Urinary bladder (tissue), 4 donors: ENCODE results near the gene CAPN13. TPM values are rescaled to one million over a fixed set of nuclear protein-coding genes. Genes with fewer than 3 reads are reported as not detected.

Experiments
- DNase-seq: peaks from one replicate; pipeline ENCODE4 v3.0.0-alpha.2; 2015; ENCODE audit errors: extremely low spot score
- H3K27ac ChIP-seq: one replicate; pipeline ENCODE4 v1.5.1; 2013; ENCODE audit warnings: low read depth, mild to moderate bottlenecking, moderate library complexity
- H3K36me3 ChIP-seq: one replicate; pipeline ENCODE4 v1.6.1; 2013; ENCODE audit warnings: mild to moderate bottlenecking, moderate library complexity; ENCODE audit not compliant: insufficient read depth
- H3K4me1 ChIP-seq: one replicate; pipeline ENCODE4 v1.6.1; 2013; ENCODE audit warnings: mild to moderate bottlenecking, moderate library complexity; ENCODE audit not compliant: insufficient read depth
- H3K4me3 ChIP-seq: one replicate; pipeline ENCODE4 v1.5.1; 2013; ENCODE audit warnings: low read depth, low read length
- WGBS: extraction: QIAGEN DNeasy Blood & Tissue Kit; methylation state at CpG from one replicate; pipeline ENCODE4 v1.1.7; 2013; 5-methylcytosine and 5-hydroxymethylcytosine counted together
- polyA plus RNA-seq: library from polyadenylated mRNA; stranded (reverse); fragments of 200-250 nt; gene quantifications from one replicate; pipeline ENCODE4 v1.2.3, GENCODE V29; 2013
- total RNA-seq: library from RNA; depleted of rRNA; stranded (reverse); fragments of >200 nt; gene quantifications from one replicate; pipeline ENCODE4 v1.2.3, GENCODE V29; 2014
- donor health status: healthy with polysubstance abuse.
- donor health status: healthy.

The CAPN13 gene
- total and polyA plus RNA-seq, 2 donors: 1.8 to 6.0 TPM

DNA sequence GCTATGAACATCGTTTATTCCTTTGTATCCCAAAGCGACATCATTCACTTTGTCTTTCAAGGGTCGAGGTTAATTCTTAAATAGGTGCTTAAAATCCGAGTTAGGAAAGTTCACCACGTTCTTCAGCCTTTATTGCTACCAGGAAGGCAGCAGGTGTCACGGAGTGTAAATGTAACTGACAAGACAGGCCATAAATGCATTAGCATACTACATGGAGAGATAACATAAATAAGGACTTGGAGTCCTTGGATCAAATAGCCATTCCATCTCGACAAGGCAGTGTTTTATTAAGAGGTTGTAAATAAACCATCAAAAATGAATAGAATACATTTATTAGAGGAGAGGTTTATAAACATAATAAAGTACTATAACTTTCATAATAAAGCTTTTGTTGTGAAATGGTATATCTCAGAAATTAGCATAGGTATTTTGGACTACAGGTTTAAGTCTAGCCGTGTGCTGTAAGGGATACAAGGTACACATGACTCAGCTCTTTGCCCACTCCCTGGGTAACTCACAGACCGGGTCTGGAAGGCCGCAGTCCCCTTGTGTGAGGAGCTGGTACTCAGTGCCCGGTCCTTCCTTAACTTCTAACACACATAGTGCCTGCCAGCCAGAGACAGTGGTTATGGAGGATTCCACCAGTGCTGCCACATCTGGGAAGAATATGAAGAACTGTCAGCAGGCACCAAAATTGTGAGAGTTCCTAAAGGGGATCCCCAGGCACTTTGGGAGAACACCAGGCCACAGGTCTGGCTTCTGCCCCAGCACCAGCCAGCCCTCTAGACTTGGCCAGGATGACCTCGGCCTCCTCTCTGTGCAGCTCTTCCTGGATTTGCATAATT is 29.4 kb downstream of the CAPN13 start:
- no peak overlapping the region for H3K4me3 ChIP-seq
- no peak for DNase-seq
- H3K27ac ChIP-seq: no peak overlapping the region
- WGBS: 58% methylated on average over 12 of the region's 12 CpGs
- peaks cover 2% of the 10 kb centered on the region for H3K36me3 ChIP-seq
- H3K4me1 ChIP-seq: no peaks in the 10 kb centered on the region

DNA sequence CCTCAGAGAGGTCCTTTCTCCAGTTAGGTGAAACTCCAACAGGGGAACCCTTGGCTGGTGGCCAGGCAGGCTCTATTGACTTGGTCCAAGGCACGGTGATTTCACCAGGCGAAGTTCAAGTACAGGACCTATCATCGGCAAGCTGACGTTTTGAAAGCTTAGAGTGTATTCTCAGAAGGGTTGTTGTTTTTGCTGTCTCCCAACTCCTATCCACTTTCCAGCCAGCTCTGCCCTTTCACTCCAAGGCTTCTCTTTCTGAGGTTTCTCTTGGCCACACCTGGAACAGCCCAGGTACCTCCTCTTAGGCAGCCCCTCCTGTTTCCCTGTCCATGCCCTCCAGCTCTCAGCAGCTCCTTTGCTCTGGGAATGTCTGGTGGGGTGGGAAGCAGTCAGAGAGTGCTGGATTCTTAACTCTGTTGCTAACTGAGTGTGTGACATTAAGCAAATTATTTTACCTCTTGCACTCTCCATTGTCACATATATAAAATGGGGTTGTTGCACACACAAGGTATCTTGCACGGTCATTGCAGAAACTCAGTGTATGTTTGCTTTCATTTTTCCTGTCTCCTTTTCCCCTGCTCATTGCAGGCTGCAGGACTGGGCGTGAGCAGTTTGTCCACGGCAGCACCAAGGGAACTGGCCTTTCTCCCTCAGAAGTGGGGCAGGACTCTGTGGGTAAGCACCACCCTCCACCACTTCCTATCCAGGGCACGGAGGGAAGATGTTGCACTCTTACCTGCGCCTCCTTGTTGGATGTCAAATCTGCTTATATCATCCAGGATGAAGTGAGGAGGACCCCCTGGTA is 30.2 kb downstream of the CAPN13 start:
- no peak overlapping the region for H3K4me3 ChIP-seq
- 58% methylated on average over 9 of the region's 9 CpGs for WGBS
- H3K36me3 ChIP-seq: peaks cover under 1% of the 10 kb centered on the region
- H3K27ac ChIP-seq: no peak overlapping the region
- no peak for DNase-seq
- no peaks in the 10 kb centered on the region for H3K4me1 ChIP-seq

DNA sequence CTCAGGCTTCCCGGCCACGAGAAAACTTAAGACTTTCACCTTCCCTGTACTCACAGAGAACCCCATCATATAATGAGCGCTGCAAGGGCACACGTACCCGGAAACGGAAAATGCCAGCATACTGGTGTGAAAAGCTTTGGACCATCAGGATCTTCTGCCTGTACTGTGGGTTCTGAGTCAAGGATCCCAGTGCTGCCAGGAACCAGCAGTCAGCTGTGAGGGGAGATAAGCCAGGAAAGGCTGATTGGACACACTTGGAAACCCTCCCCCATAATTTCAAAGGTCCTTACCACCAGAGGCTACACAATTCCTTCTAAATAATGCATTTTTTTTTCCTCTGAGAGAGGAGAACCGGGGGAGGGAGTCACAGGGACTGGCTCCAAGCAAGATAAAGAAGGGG is 31.4 kb downstream of the CAPN13 start:
- WGBS: 57% methylated on average over 7 of the region's 7 CpGs
- DNase-seq: no peak
- H3K4me3 ChIP-seq: no peak overlapping the region
- H3K27ac ChIP-seq: no peak overlapping the region
- no peaks in the 10 kb centered on the region for H3K4me1 ChIP-seq
- no peaks in the 10 kb centered on the region for H3K36me3 ChIP-seq

DNA sequence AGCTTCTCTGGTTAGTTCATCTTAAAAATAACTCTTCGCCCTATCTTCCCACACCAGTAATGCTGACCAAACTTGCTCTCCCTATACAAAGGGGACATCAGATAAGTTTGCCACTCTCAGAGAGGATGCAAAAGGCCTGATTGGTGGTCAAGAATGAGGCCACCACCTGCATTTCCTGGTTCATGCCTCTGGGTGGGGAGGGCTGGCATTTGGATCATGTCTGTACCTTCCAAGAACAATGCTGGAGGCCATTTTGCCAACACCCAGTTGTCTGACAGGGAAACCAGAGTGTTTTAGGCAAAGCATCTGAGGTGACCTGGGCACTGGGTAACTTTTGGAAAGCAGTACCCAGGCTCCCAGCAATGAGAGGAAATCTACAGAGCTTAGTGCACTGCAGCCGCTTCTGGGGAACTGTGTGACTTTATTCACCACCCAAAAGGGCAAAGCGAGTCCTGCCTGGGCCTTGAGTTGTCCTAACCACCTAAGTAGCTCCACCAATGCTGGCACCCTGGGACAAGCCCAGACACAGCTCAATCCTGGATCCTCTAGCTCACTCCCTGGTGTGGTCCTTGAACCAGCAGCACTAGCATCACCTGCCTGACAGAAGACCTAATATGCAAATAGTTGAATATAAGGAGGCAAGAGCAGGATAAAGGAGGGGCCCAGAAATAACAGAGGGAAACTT is 35.1 kb downstream of the CAPN13 start:
- no peaks in the 10 kb centered on the region for H3K4me1 ChIP-seq
- 91% methylated on average over 3 of the region's 3 CpGs for WGBS
- DNase-seq: no peak

DNA sequence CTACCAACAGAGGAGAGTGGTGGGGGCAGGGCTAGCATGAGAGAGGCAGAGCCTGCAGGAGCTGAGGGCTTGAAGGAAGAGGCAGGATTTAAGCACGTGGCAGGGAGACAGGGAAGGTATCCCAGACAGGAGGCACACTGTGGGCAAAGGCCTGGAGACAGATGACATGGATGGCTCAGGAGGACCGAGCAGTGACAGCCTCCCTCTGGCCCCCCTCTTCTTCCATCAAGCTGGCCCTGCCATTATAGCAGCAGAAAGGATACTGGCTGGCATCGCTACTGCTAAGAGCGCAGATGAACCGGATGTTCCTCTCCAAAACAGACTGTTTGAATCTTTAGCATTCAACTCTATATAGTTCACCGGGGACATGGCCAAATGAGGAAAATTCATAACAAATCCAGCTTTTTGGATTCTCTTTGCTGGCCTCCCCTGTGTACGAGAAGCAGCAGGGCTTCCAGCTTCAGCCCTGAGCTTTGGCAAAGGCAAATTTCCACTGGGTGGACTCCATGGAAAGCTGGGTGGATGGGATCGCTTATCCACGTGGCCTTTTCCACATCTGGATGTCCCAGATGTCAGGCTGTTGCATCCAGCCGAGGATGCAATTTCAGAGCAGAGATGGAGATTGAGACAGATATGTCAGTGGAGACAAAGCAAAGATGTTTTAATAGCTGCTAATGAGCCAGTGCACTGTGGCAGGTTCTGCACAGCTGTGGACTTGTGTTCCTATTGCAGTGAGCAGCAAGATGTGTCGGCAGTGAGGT is 36.2 kb downstream of the CAPN13 start:
- Histone ChIP-seq H3K27ac (no peak overlapping the region), H3K4me3 (no peak overlapping the region), H3K36me3 (no peaks in the 10 kb centered on the region), H3K4me1 (no peaks in the 10 kb centered on the region)
- 67% methylated on average over 11 of the region's 11 CpGs for WGBS
- DNase-seq: no peak

More for the DNA sequence above, 35.1 kb downstream of the CAPN13 start:
- Histone ChIP-seq H3K36me3 (no peaks in the 10 kb centered on the region), H3K27ac (no peak overlapping the region), H3K4me3 (no peak overlapping the region)

DNA sequence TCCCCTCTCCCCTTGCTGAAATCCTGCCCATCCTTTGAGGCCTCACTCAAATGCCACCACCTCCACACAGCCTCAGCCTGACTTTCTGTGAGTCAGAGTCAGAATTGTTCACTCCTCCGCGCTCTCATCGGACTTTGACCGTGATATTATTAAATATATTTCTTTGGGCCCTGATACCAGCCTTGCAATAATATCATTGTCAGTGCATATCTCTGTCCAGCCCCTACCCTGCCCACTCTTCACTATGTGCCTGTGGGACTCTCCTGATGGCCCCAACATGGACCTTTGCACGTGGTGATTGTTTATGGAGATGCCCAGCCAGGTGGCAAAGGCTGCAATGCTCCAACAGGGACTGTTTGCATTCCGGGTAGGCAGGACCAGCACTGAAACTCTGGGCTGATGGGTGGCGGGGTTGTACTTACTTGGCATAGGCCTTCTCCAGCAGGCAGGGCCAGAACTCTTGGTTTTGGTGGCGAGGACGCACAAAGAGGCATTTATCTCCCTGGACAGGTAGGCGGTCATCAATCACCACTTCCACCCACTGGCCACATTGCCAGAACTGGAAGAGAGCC is 37.3 kb downstream of the CAPN13 start:
- H3K27ac ChIP-seq: no peak overlapping the region
- no peak for DNase-seq
- no peak overlapping the region for H3K4me3 ChIP-seq
- no peaks in the 10 kb centered on the region for H3K4me1 ChIP-seq
- 83% methylated on average over 10 of the region's 10 CpGs for WGBS
- no peaks in the 10 kb centered on the region for H3K36me3 ChIP-seq

DNA sequence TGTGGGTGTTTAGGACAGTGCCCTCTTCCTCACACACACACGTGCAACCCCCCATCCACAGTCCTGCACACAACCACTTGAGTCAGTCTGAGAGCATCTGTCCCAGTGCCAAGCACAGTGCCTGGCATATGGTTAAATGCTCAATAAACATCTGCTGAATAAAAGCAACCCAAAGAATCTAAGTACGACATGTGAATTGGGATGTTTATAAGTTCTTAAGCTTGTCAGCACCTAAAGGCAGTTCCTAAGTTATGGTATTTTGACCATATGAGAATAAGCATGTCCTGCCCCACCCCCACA is 37.8 kb downstream of the CAPN13 start:
- no peak overlapping the region for H3K27ac ChIP-seq
- no peak for DNase-seq
- WGBS: 53% methylated on average over 2 of the region's 2 CpGs
- no peaks in the 10 kb centered on the region for H3K36me3 ChIP-seq
- H3K4me1 ChIP-seq: no peaks in the 10 kb centered on the region
- no peak overlapping the region for H3K4me3 ChIP-seq

DNA sequence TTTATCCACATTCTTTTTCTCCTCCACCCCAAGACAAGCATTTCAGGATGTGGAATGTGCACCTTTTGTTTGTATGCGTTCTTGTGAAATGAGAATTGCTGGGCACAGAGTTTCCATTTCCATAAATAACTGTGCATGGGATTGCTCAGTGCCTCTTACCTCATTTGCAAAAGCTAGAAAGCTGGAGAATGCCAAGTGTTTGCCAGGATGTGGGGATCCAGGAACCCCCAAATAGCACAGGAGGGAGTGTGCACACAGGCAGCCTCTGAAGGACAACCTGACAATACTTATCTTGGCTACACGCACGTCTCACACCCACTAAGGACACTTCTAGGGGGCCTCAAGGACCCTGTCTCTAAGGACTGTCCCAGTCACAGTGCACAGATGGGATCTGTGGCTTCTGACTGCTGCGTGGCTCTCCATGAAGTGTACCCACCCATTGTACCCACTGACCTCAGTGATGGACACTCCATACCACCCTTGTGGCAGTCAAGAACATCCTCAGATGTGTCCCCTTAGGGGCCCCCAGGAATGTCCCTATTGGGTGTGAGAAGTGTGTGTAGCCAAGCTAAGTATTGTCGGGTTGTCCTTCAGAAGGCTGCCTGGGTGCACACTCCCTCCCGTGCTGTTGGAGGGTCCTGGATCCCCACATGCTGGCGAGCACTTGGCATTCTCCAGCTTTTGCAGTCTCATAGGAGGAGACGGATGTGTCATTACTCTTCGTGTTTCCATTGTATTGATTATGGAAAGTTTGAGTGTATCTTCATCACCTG is 38.4 kb downstream of the CAPN13 start:
- Histone ChIP-seq H3K36me3 (no peaks in the 10 kb centered on the region), H3K4me3 (no peak overlapping the region), H3K4me1 (no peaks in the 10 kb centered on the region), H3K27ac (no peak overlapping the region)
- no peak for DNase-seq
- 81% methylated on average over 9 of the region's 9 CpGs for WGBS

DNA sequence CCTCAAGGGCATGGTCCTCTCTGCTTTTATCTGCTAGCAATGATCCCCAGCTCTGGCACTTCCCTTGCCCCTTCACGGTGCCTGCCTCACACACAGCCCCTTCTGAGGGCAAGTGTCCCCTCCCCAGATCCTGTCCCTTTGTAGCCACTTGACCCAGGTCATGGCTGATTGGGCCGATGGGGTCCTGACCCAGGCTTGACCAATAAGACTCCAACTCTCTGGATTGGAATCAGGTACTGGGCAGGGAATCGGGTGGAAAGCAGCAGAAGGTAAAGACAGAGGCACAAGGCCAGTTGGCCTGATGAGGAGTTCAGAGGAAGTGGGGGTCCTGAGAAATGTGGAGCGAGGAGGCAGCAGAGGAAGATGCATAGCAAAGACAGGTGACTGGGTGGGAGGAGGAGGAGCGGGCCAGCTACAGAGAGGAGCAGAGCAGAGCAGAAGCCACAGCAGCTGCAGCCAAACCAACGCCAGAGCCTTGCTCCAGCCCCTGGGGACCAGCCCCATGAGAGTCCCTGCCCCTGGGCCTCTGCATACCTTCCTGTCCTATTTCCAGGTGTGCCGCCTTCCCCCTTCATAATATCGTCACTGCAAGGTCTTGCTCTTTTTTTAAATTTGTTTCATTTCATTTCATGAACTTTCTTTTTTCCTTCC is 39.1 kb downstream of the CAPN13 start:
- no peak for DNase-seq
- H3K4me3 ChIP-seq: no peak overlapping the region
- no peaks in the 10 kb centered on the region for H3K36me3 ChIP-seq
- no peak overlapping the region for H3K27ac ChIP-seq
- no peaks in the 10 kb centered on the region for H3K4me1 ChIP-seq
- 75% methylated on average over 8 of the region's 8 CpGs for WGBS

DNA sequence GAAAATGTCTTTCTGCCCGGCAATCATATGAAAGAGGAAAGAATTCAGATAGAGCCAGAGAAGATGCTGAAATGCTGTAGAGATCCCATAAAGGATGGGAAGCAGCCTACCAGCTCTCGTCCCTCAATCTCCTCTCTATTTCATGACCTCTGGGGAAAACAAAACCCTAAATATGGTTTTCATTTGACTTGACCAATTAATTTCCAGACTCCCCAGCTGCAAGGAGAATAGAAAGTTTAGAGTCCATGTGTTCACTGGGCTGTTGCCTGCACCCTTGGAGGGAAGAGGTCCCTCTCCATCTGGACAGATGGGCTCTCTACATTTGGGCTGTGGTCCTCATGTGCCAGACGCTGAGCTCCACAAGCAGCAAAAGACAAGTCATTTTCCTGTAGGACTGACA is 40.6 kb downstream of the CAPN13 start:
- no peaks in the 10 kb centered on the region for H3K4me1 ChIP-seq
- no peak overlapping the region for H3K4me3 ChIP-seq
- H3K27ac ChIP-seq: no peak overlapping the region
- no peaks in the 10 kb centered on the region for H3K36me3 ChIP-seq
- 68% methylated on average over 3 of the region's 3 CpGs for WGBS
- DNase-seq: no peak

DNA sequence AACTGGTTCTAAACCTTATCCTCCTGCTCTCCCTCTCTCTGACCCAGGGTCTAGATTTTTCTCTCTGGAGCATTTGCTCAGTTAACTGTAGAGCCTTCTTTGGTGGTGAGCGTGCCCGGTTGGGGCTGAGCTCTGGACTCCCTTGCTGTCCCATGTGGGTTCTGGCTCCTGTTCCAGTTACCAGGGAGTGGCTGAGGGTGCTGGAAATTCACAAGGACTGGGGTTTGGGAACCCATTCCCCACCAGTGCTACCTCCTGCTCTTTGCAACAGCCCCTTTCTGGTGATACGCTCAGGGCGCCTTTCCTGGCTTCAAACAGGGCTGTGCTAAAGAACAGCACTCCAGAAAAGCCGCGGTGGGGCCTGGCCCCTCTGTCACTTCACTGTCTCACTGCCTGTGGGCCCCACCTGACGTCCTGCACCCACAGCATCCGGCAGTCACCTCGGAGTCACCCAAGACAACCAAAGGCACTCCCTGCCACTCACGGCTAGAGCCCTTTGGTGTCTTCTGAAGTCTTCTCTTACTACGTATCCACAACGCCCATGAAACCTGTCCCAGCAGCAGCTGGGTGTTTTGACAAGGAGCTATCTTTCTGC is 41.3 kb downstream of the CAPN13 start:
- Histone ChIP-seq H3K4me1 (no peaks in the 10 kb centered on the region), H3K36me3 (no peaks in the 10 kb centered on the region), H3K27ac (no peak overlapping the region), H3K4me3 (no peak overlapping the region)
- WGBS: 76% methylated on average over 12 of the region's 12 CpGs
- no peak for DNase-seq

DNA sequence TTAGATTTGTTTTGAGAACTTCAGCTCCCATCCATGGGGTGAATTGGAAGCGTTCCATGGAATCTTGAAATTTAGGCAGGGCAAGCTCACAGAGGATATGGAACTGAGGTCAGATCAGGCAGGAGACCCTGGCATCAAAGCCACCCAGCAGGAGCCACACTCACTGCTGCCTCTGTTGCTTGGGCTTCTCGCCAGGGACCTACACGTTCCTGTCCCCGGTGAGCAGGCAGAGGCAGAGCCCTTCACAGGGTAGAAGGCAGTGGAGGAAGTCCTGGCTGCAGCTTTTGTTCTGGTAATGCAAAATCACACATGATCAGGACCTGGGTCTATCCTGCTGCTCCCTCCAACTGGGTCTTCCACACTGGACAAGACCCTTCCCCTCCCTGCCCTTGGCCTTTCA is 42.1 kb downstream of the CAPN13 start:
- DNase-seq: no peak
- H3K4me1 ChIP-seq: no peaks in the 10 kb centered on the region
- H3K36me3 ChIP-seq: no peaks in the 10 kb centered on the region
- WGBS: 60% methylated on average over 4 of the region's 4 CpGs
- no peak overlapping the region for H3K4me3 ChIP-seq
- no peak overlapping the region for H3K27ac ChIP-seq
